ENCODE results near the gene KIF5C.
"Not testable (repeated sequence)": the region's sequence is repeated elsewhere in the genome, so short reads cannot be mapped to it uniquely, and the experiment has no call there.

The KIF5C gene

GRCh38 chr2:148967578-148967977 is 92.6 kb downstream of the KIF5C start:
- DNase-seq, result no peak

DNA sequence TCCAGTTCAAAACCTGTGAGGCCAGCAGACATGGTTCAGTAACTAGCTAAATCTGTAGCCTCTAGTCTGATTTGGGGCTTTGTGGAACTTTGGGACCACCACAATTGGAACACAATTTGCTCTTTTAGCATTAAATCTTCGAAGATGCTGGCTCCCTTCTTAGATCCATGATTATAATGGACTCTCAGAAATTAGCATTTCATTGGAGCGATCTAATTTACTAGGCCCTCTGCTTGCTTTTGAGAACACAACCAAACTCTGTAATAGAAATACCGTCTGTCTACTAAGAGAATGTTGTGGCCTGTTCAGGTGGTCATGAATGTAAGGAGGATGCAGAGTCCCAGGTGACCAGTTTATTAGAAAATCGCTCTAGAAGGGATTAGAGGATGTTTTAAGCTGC is 93.3 kb downstream of the KIF5C start:
- no peak for DNase-seq

DNA sequence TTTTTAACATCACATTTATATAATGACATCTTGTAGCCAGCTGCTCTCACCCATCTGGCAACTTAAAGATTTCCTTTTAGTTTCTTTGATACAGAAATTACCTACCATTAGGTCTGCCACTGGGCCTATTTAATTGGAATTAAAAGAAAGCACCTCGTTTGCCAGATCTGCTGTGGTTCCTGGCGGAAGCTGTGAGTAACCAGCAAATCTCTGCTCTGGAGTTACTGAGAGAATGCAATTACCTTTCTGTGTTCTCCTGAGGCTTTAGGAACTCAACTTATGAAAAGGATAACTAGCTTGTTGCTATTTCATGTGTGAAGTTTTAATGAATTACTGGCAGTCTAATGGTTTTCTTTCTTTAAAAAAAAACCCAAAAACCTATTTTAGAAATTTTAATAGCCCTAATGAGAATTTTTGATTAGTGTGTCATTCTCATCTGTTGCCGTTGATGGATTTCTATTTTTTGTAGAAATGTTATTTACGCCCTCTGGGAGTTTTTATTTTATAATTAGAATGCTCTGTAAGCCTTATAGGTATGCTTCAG is 93.8 kb downstream of the KIF5C start:
- no peak for DNase-seq

GRCh38 chr2:148969659-148970061 is 94.6 kb downstream of the KIF5C start:
- no peak for DNase-seq

GRCh38 chr2:148970385-148970784 is 95.4 kb downstream of the KIF5C start:
- no peak for DNase-seq

- DNase-seq, result no peak
Measured at GRCh38 chr2:148971547-148971946, 96.5 kb downstream of the KIF5C start.

DNA sequence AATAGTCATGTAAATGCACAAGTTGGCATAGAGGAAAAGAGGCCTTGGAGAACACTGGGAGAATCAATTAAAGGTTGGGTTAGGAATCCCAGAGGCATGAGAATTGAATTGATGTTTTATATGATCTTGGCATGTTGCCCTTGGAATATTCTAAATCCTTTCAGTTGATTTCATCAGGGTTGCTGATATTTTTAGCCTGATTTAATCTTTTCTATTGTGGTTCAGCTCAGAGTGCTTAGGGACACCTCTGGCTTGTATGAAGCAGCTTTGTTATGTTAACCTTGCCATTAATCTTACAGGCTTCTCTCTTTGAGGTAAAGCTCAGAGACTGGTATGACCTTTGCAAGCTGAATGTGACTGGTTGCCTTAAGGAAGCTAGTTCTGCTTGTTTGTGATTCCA is 99.1 kb downstream of the KIF5C start:
- no peak for DNase-seq

DNA sequence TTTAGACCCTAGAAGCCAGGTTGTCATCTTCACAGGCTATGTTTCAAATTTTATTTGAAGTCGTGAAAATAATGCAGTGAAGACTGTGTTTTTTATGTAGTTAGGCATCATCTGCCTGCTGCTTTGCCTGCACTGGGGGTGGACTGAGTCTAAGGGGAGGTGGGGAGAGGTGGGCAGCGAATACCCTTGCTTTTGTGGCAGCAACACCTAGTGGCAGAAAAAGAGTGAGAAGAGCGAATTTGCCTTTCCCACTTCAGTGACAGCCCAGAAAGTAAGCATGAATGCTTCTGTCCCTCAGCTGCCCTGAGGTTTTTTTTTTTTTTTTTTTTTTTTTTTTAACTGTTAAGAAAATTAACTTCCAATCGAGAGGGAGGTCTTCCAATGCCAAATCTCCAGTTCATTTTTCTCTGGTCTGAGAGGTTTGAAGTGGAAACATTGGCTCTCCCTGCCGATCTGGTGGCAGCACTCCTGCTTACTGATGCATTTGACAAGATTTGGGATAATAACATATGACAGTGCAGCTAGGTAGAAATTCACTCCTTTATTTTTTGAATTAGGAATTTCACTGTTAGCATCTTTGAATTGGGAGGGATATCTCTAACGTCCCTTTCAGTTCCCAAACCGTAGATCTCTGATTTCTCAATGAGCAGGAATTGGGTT is 103.1 kb downstream of the KIF5C start:
- no peak for DNase-seq

GRCh38 chr2:148978706-148979105 is 103.7 kb downstream of the KIF5C start:
- DNase-seq, result no peak

GRCh38 chr2:148979164-148979918 is 104.3 kb downstream of the KIF5C start:
- no peak for DNase-seq

DNA sequence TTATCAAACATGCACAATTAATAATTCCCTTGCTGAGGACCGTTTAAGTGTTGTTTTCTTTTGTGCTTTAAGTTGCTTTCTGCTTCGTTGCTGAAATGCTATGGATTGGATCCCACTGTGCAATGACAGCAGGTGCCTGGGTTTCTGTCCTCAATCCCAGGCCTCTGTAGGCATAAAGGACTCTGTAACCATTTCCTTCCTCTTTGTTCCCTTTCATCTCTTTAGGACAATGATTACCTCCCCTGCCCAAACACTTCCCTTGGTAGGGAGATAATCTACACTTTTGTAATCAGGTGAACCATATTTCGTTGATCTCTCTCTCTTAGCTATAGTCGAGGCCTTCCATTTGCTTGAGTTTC is 104.9 kb downstream of the KIF5C start:
- no peak for DNase-seq

- DNase-seq, result not testable (repeated sequence)
Measured at GRCh38 chr2:148980496-148980895, 105.5 kb downstream of the KIF5C start.

DNA sequence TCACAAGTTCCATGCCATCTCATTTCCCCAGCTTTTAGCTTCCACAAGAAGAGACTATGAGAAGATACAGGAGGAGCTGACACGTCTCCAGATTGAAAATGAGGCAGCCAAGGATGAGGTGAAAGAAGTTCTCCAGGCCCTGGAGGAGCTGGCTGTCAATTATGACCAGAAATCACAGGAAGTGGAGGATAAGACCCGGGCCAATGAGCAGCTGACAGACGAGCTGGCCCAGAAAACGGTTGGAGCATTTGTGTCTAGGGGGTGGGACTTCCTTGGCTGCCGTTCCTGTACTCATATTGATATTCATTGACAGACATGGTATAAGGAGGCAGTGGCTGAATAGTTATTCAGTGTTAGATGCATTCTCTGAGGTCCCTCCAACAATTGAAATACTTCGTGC is 106.3 kb downstream of the KIF5C start:
- DNase-seq, result no peak

DNA sequence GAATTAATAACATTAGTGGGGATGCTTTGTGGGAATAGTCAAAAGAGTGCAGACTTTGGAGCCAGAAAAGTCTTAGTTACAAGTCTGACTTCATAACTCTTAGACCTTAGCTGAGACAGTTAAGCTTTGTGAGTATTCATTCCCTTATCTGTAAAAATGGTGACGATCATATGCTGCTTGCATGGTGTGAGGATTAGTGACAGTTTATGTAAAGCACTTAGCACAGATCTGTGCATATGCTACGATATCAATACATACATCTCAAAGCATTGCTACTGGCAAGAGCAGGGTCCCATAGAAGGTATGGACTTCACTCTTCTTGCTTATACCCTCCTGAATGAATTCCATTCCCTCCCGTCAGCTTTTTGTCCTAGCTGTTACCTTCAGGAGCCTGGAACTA is 106.8 kb downstream of the KIF5C start:
- no peak for DNase-seq

GRCh38 chr2:148982282-148982681 is 107.3 kb downstream of the KIF5C start:
- no peak for DNase-seq

GRCh38 chr2:148983896-148984295 is 108.9 kb downstream of the KIF5C start:
- no peak for DNase-seq

DNA sequence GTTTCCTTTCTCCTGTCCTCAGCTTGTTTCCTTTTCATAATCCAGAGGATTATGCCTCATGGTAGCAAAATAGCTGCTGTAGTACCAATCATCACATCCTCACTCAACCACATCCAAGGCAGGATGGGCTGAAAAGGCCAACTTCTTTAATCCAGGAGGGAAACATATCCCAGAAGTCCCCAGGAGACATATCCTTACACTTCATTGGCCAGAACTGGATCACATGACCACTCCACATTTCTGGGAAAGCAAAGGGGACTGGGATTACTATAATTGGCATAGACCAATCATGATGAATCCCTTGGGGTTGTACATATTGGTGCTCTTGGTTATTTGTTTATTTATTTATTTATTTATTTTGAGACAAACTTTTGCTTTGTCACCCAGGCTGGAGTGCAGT is 109.4 kb downstream of the KIF5C start:
- DNase-seq, result no peak

- no peak for DNase-seq
Measured at GRCh38 chr2:148987286-148987685, 112.3 kb downstream of the KIF5C start.

GRCh38 chr2:148988337-148988736 is 113.3 kb downstream of the KIF5C start:
- DNase-seq, result no peak

DNA sequence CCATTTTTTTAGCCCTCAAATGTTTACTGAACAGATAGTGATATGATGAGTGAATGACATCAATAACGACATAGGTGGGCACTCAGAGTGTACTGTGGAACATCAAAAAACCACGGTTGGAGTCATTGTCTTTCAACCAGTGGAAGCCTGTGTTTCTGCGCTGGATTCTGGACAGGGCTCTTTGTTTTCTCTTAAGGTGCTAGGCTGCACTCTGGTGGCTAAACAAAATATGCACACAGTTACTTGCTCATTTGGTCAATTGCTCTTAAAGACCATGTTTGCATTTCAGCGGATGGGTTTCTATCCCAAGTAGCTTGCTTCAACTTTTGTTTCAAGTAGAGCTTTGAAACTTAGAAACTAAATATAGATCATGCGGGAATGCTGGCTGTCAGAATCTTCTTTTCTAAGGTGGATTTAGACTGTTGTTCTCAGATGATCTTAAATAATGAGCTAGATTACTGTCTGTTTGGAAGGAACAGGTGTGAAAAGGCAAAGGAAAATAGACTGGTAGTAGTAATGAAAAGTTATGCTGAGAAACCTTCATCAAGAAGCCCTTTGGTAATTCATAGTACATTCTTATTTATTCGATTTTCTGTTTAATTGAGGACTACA is 115.0 kb downstream of the KIF5C start:
- DNase-seq, result peak; percentile 77 to 78

GRCh38 chr2:148990968-148991367 is 115.9 kb downstream of the KIF5C start:
- DNase-seq, result no peak

DNA sequence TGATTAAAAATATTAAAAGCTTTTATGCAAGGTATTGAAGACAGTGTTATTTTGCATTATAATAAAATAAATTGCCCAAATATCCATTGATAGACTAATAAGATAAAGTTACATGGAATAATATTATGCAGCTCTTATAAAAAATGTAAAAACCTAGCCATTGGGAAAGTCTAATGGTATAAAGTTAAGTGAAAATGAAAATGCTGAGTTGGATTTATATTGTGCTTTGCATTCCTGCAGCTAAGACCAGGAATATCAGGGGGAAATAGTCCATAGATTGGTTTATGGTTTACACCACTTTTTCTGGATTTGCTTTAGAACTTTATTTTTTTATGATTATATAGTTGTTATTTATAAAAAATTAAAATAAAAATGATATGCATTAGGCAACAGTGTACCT is 117.4 kb downstream of the KIF5C start:
- DNase-seq, result no peak

- no peak for DNase-seq
Measured at GRCh38 chr2:148993351-148993750, 118.3 kb downstream of the KIF5C start.

DNA sequence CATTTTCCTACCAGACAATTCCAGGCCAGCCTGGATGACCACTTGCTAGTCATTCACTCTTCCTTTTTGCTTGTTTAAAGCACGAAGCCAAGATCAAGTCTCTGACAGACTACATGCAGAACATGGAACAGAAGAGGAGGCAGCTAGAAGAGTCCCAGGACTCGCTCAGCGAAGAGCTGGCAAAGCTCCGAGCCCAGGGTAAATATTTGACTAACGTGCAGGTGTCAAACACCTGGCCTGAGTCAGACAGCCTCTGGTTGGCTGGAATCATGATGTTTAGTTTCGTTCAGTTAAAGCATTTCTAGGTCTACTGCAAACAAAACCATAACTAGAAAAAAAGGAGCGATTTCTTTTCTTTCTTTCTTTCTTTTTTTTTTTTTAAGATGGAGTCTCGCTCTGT is 119.3 kb downstream of the KIF5C start:
- no peak for DNase-seq
